Activated T-cell treated with anti-CD3 and anti-CD28 coated beads, Interleukin-2, amount 50 U/mL, for 48 hours (primary cell): Measurements from ENCODE around the gene BAHCC1.
"Not testable (repeated sequence)": the region's sequence is repeated elsewhere in the genome, so short reads cannot be mapped to it uniquely, and the experiment has no call there.

Experiments used
- DNase-seq, 2 experiments: peaks; one replicate each; pipeline ENCODE4 v3.0.0-alpha.2; 2020

The BAHCC1 gene

GRCh38 chr17:81414756-81415516, 19.7 kb downstream of the BAHCC1 start:
- DNase-seq: no peak

- DNase-seq: no peak
Measured at GRCh38 chr17:81415681-81416080, 20.4 kb downstream of the BAHCC1 start.

GRCh38 chr17:81416612-81417011, 21.4 kb downstream of the BAHCC1 start:
- no peak for DNase-seq

GRCh38 chr17:81417049-81417878, 22.0 kb downstream of the BAHCC1 start:
- no peak for DNase-seq

- no peak for DNase-seq
Measured at GRCh38 chr17:81417879-81418709, 22.8 kb downstream of the BAHCC1 start.

GRCh38 chr17:81418710-81419318, 23.6 kb downstream of the BAHCC1 start:
- no peak for DNase-seq

GRCh38 chr17:81419319-81419885, 24.1 kb downstream of the BAHCC1 start:
- no peak for DNase-seq

- no peak for DNase-seq
Measured at GRCh38 chr17:81419886-81420768, 24.9 kb downstream of the BAHCC1 start.

- no peak for DNase-seq
Measured at GRCh38 chr17:81420769-81421462, 25.7 kb downstream of the BAHCC1 start.

GRCh38 chr17:81422776-81423697, 27.8 kb downstream of the BAHCC1 start:
- no peak for DNase-seq

- no peak for DNase-seq
Measured at GRCh38 chr17:81423698-81424071, 28.4 kb downstream of the BAHCC1 start.

- no peak for DNase-seq
Measured at GRCh38 chr17:81424151-81425017, 29.1 kb downstream of the BAHCC1 start.

- not testable (repeated sequence) for DNase-seq
Measured at GRCh38 chr17:81425041-81425440, 29.8 kb downstream of the BAHCC1 start.

- peak; percentile 55 to 57 for DNase-seq
Measured at GRCh38 chr17:81425716-81426392, 30.6 kb downstream of the BAHCC1 start.

- DNase-seq: no peak
Measured at GRCh38 chr17:81426393-81427172, 31.3 kb downstream of the BAHCC1 start.

- no peak for DNase-seq
Measured at GRCh38 chr17:81427173-81428120, 32.2 kb downstream of the BAHCC1 start.
